ENCODE data around the gene ZNF438.

ZNF438 gene

DNA sequence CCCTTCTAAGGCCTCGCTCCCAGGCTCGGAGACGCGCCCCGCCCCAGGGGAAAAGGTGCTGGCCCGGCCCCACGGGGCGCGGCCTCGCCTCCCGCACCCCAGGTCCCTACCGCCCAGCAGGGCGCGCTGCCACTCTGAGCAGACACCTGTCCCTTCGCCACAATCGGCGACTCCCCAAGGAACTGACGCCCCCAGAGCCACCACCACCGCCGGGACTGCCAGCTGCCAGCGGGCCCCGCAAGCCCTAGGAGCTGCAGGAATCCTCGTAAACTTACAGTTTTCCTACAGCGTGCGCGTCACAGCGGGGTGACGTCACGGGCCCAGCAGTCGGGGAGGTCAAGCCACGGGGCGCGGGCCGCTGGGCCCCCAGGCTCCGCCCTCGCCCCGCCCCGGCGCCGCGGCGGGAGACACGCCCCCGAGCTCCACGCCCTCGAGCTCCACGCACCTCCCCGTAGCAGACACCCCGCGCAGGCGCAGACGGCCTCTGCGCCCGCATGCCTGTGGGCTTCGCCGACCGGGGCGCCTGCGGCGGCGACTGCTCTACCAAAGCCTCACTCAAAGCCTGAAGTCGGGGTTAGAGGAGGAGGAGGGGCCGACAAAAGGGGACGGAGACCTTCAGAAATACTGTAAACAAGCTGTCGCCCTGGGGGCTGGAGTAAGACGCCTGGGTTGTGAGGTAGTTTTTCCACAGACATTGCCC, at the start of gene ZNF438:
TSS of gene ZNF438 (minus strand) at position 308 of the 700 bp plus-strand sequence. CDS start 154,831 bp downstream, outside the sequence.
- peaks cover 12% of the 10 kb centered on the region for H3K4me1 ChIP-seq (ENCODE audit: insufficient read depth, low read length)
- no peaks in the 10 kb centered on the region for H3K9me3 ChIP-seq (ENCODE audit: control insufficient read depth, insufficient read depth, low read length)
- no peaks in the 10 kb centered on the region for H3K36me3 ChIP-seq (ENCODE audit: insufficient read depth, low read length)
- H3K9ac ChIP-seq (ENCODE audit: low read depth, low read length): peak within 1 kb of the TSS; percentile 88

DNA sequence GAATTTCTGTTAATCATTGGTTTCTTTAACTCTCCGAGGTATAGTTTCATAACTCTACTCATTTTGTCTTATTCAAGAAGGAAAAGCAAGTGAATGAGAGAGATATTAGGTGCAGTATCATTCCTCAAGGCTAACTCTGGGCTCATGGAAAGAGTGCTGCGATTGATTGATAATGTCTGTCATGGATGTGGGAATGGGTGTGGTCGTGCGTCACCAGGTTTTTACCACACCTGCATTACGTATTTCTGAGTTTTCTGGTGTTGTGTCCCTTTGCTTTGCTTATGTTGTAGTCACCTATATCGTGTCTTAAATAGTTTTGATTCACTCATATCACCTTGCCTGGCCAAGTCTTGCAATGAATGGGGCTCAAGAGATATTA, 44.9 kb upstream of the ZNF438 start:
- H3K9me3 ChIP-seq (ENCODE audit: control insufficient read depth, insufficient read depth, low read length): no peaks in the 10 kb centered on the region
- no peaks in the 10 kb centered on the region for H3K36me3 ChIP-seq (ENCODE audit: insufficient read depth, low read length)
- no peak overlapping the region for H3K9ac ChIP-seq (ENCODE audit: low read depth, low read length)
- peaks cover 10% of the 10 kb centered on the region for H3K4me1 ChIP-seq (ENCODE audit: insufficient read depth, low read length)

- H3K4me1 ChIP-seq (ENCODE audit: insufficient read depth, low read length): peaks cover 13% of the 10 kb centered on the region
- no peaks in the 10 kb centered on the region for H3K9me3 ChIP-seq (ENCODE audit: control insufficient read depth, insufficient read depth, low read length)
- no peaks in the 10 kb centered on the region for H3K36me3 ChIP-seq (ENCODE audit: insufficient read depth, low read length)
- H3K9ac ChIP-seq (ENCODE audit: low read depth, low read length): no peak overlapping the region
Observed at GRCh38 chr10:31075881-31076609, 44.4 kb upstream of the ZNF438 start.

- Histone ChIP-seq H3K4me1 (ENCODE audit: insufficient read depth, low read length) (peaks cover 13% of the 10 kb centered on the region), H3K9me3 (ENCODE audit: control insufficient read depth, insufficient read depth, low read length) (no peaks in the 10 kb centered on the region), H3K9ac (ENCODE audit: low read depth, low read length) (no peak overlapping the region), H3K36me3 (ENCODE audit: insufficient read depth, low read length) (no peaks in the 10 kb centered on the region)
Observed at GRCh38 chr10:31075434-31075833, 43.8 kb upstream of the ZNF438 start.

- no peaks in the 10 kb centered on the region for H3K9me3 ChIP-seq (ENCODE audit: control insufficient read depth, insufficient read depth, low read length)
- no peak overlapping the region for H3K9ac ChIP-seq (ENCODE audit: low read depth, low read length)
- peaks cover 13% of the 10 kb centered on the region for H3K4me1 ChIP-seq (ENCODE audit: insufficient read depth, low read length)
- no peaks in the 10 kb centered on the region for H3K36me3 ChIP-seq (ENCODE audit: insufficient read depth, low read length)
Observed at GRCh38 chr10:31074722-31075086, 43.0 kb upstream of the ZNF438 start.

GRCh38 chr10:31073996-31074721, 42.5 kb upstream of the ZNF438 start:
- Histone ChIP-seq H3K9ac (ENCODE audit: low read depth, low read length) (no peak overlapping the region), H3K4me1 (ENCODE audit: insufficient read depth, low read length) (peaks cover 13% of the 10 kb centered on the region), H3K36me3 (ENCODE audit: insufficient read depth, low read length) (no peaks in the 10 kb centered on the region), H3K9me3 (ENCODE audit: control insufficient read depth, insufficient read depth, low read length) (no peaks in the 10 kb centered on the region)

GRCh38 chr10:31073211-31073610, 41.5 kb upstream of the ZNF438 start:
- no peak overlapping the region for H3K9ac ChIP-seq (ENCODE audit: low read depth, low read length)
- H3K4me1 ChIP-seq (ENCODE audit: insufficient read depth, low read length): peaks cover 13% of the 10 kb centered on the region
- no peaks in the 10 kb centered on the region for H3K36me3 ChIP-seq (ENCODE audit: insufficient read depth, low read length)
- no peaks in the 10 kb centered on the region for H3K9me3 ChIP-seq (ENCODE audit: control insufficient read depth, insufficient read depth, low read length)

DNA sequence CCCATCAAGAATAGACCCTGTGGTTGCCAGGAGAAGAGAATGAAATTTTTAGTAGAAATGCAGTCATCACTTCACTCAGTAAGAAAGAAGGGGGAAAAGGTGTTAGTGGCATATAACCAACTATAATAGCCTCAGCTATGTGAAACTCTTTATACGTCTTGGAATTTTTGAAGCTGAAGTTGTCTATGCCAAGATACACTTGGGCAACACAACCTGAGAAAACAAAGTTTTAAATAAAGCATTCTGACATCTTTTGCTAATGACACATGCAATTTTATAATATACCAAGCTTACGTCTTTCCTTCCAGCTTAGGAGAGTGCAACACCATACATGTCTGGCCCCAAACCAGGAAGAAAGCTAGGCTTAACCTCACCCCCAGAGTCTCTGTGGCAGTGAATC, 40.8 kb upstream of the ZNF438 start:
- Histone ChIP-seq H3K36me3 (ENCODE audit: insufficient read depth, low read length) (no peaks in the 10 kb centered on the region), H3K4me1 (ENCODE audit: insufficient read depth, low read length) (peaks cover 13% of the 10 kb centered on the region), H3K9me3 (ENCODE audit: control insufficient read depth, insufficient read depth, low read length) (no peaks in the 10 kb centered on the region), H3K9ac (ENCODE audit: low read depth, low read length) (no peak overlapping the region)

- Histone ChIP-seq H3K9me3 (ENCODE audit: control insufficient read depth, insufficient read depth, low read length) (no peaks in the 10 kb centered on the region), H3K36me3 (ENCODE audit: insufficient read depth, low read length) (no peaks in the 10 kb centered on the region), H3K4me1 (ENCODE audit: insufficient read depth, low read length) (peaks cover 13% of the 10 kb centered on the region), H3K9ac (ENCODE audit: low read depth, low read length) (no peak overlapping the region)
Observed at GRCh38 chr10:31071232-31072005, 39.8 kb upstream of the ZNF438 start.

DNA sequence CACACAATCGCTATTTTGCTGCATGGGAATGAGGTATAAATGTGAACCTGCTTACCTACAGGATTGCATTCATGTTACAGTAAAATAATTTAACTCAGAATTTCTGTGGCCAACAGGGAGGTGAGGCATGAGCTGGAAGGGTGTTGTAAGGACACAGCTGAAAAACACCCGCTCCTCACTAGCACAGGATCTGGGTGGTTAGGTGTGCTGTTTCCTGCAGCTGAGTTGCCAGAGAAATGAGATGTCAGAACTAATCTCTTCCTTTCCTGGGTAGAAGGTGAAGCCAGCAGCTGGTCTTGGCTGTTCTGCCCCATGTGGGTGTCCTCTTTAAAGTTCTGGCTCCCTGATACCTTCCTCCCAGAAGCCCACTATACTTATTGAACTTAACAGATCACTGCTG, 39.0 kb upstream of the ZNF438 start:
- Histone ChIP-seq H3K4me1 (ENCODE audit: insufficient read depth, low read length) (peaks cover 13% of the 10 kb centered on the region), H3K9ac (ENCODE audit: low read depth, low read length) (no peak overlapping the region), H3K9me3 (ENCODE audit: control insufficient read depth, insufficient read depth, low read length) (no peaks in the 10 kb centered on the region), H3K36me3 (ENCODE audit: insufficient read depth, low read length) (no peaks in the 10 kb centered on the region)

- H3K9ac ChIP-seq (ENCODE audit: low read depth, low read length): no peak overlapping the region
Observed at GRCh38 chr10:31070025-31070424, 38.4 kb upstream of the ZNF438 start.

GRCh38 chr10:31069411-31069810, 37.7 kb upstream of the ZNF438 start:
- Histone ChIP-seq H3K9me3 (ENCODE audit: control insufficient read depth, insufficient read depth, low read length) (no peaks in the 10 kb centered on the region), H3K4me1 (ENCODE audit: insufficient read depth, low read length) (peaks cover 10% of the 10 kb centered on the region), H3K36me3 (ENCODE audit: insufficient read depth, low read length) (no peaks in the 10 kb centered on the region), H3K9ac (ENCODE audit: low read depth, low read length) (no peak overlapping the region)

More at GRCh38 chr10:31070025-31070424, 38.4 kb upstream of the ZNF438 start:
- Histone ChIP-seq H3K4me1 (ENCODE audit: insufficient read depth, low read length) (peaks cover 13% of the 10 kb centered on the region), H3K36me3 (ENCODE audit: insufficient read depth, low read length) (no peaks in the 10 kb centered on the region), H3K9me3 (ENCODE audit: control insufficient read depth, insufficient read depth, low read length) (no peaks in the 10 kb centered on the region)

DNA sequence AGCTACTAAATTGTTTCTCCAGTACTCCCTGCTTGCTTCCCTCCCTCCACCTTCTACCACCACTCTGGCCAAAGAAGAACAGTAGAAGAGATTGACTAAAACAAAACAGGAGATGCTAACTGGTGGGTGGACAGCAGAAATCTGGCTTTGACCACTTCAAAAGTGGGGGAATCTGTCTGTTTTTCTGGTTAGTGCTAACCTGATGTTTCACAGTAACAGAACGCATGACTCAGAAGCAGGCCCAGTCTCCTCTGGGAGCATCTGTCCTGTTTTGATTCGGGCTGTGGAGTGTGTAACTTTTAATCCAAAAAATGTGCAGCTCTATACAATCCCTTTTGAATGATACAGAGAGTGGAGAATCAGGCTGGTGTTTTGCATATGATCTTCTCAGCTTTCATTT, 32.7 kb upstream of the ZNF438 start:
- H3K4me1 ChIP-seq (ENCODE audit: insufficient read depth, low read length): no peaks in the 10 kb centered on the region
- no peaks in the 10 kb centered on the region for H3K9me3 ChIP-seq (ENCODE audit: control insufficient read depth, insufficient read depth, low read length)
- no peak overlapping the region for H3K9ac ChIP-seq (ENCODE audit: low read depth, low read length)

GRCh38 chr10:31063841-31064240, 32.2 kb upstream of the ZNF438 start:
- Histone ChIP-seq H3K9ac (ENCODE audit: low read depth, low read length) (no peak overlapping the region), H3K4me1 (ENCODE audit: insufficient read depth, low read length) (no peaks in the 10 kb centered on the region), H3K36me3 (ENCODE audit: insufficient read depth, low read length) (no peaks in the 10 kb centered on the region), H3K9me3 (ENCODE audit: control insufficient read depth, insufficient read depth, low read length) (no peaks in the 10 kb centered on the region)

More for the DNA sequence above, 32.7 kb upstream of the ZNF438 start:
- no peaks in the 10 kb centered on the region for H3K36me3 ChIP-seq (ENCODE audit: insufficient read depth, low read length)

Measured in ES-I3 (cell line).